CD14-positive monocyte (primary cell): Measurements from ENCODE around the gene PPOX. TPM values are rescaled to one million over a fixed set of nuclear protein-coding genes. Genes with fewer than 3 reads are reported as not detected.

Experiments
- DNase-seq, 3 donors: peaks; one replicate each; pipeline ENCODE4 v3.0.0-alpha.2; 2011 to 2022
- H2AFZ ChIP-seq: 2 replicates; pipeline ENCODE4 v1.6.0; 2012; ENCODE audit warnings: mild to moderate bottlenecking, low read depth, low read length, inconsistent platforms; ENCODE audit not compliant: insufficient read depth, poor library complexity, severe bottlenecking
- H3K27ac ChIP-seq, 2 donors: 1 replicate in 1 of 2; 2 replicates in 1 of 2; pipeline ENCODE4 v1.5.1; 2012 to 2013; ENCODE audit warnings: low read length in 2 of 2, control low read depth in 1 of 2, inconsistent platforms in 1 of 2, low read depth in 1 of 2, mild to moderate bottlenecking in 1 of 2
- H3K27me3 ChIP-seq, 2 donors: one replicate each; pipeline versions ENCODE4 v1.6.0 to v1.6.1; 2011 to 2013; ENCODE audit warnings: low read length in 2 of 2; ENCODE audit not compliant: control insufficient read depth in 2 of 2, insufficient read depth in 2 of 2
- H3K36me3 ChIP-seq, 2 donors: replicated peaks in 1 of 2; 1 replicate in 1 of 2; 2 replicates in 1 of 2; pipeline versions ENCODE4 v1.5.1 to v1.6.1; 2012 to 2013; ENCODE audit warnings: low read length in 2 of 2, control low read depth in 1 of 2, inconsistent platforms in 1 of 2, mild to moderate bottlenecking in 1 of 2; ENCODE audit not compliant: insufficient read depth in 2 of 2, control insufficient read depth in 1 of 2
- H3K4me1 ChIP-seq, 2 donors: 1 replicate in 1 of 2; 2 replicates in 1 of 2; pipeline versions ENCODE4 v1.5.1 to v1.6.1; 2012 to 2013; ENCODE audit warnings: low read length in 2 of 2, control low read depth in 1 of 2, inconsistent platforms in 1 of 2, mild to moderate bottlenecking in 1 of 2, moderate library complexity in 1 of 2; ENCODE audit not compliant: insufficient read depth in 2 of 2, control insufficient read depth in 1 of 2
- H3K4me2 ChIP-seq: replicated peaks from 2 replicates; pipeline ENCODE3; 2012; ENCODE audit warnings: low read length, moderate library complexity, mild to moderate bottlenecking; ENCODE audit not compliant: poor library complexity, severe bottlenecking; ENCODE audit errors: extremely low read depth
- H3K4me3 ChIP-seq, 3 experiments: fragments of 200-600 bp in 1 of 3; sonication (generic) in 1 of 3; replicated peaks in 1 of 3; 1 replicate in 2 of 3; 2 replicates in 1 of 3; pipeline ENCODE4 v1.5.1; 2011 to 2013; ENCODE audit warnings: low read length in 3 of 3, mild to moderate bottlenecking in 3 of 3, control low read depth in 2 of 3, low read depth in 2 of 3, inconsistent platforms in 1 of 3, moderate library complexity in 1 of 3
- H3K79me2 ChIP-seq: 2 replicates; pipeline ENCODE4 v1.6.0; 2012; ENCODE audit warnings: mild to moderate bottlenecking, control low read depth, inconsistent platforms, low read length, moderate library complexity; ENCODE audit not compliant: insufficient read depth
- H3K9ac ChIP-seq: 2 replicates; pipeline ENCODE4 v1.6.0; 2017; ENCODE audit warnings: low read length, mild to moderate bottlenecking; ENCODE audit not compliant: insufficient read depth, poor library complexity, severe bottlenecking
- H3K9me3 ChIP-seq, 2 donors: replicated peaks in 1 of 2; 1 replicate in 1 of 2; 2 replicates in 1 of 2; pipeline versions ENCODE4 v1.5.1 to v1.6.1; 2012 to 2013; ENCODE audit warnings: low read length in 2 of 2, control low read depth in 1 of 2; ENCODE audit not compliant: control insufficient read depth in 1 of 2, insufficient read depth in 1 of 2
- H4K20me1 ChIP-seq: 2 replicates; pipeline ENCODE4 v1.6.0; 2012; ENCODE audit warnings: mild to moderate bottlenecking, low read length, control low read depth, moderate library complexity; ENCODE audit not compliant: insufficient read depth
- H3K27ac Mint-ChIP-seq, 7 donors: one replicate each; pipeline ENCODE4 v1.8.0; 2020; ENCODE audit warnings: mild to moderate bottlenecking in 7 of 7, mixed read lengths in 7 of 7, moderate library complexity in 6 of 7, inconsistent platforms in 2 of 7
- H3K27me3 Mint-ChIP-seq, 3 donors: one replicate each; pipeline ENCODE4 v1.8.0; 2021 to 2022; ENCODE audit warnings: low read depth in 3 of 3, mild to moderate bottlenecking in 3 of 3, mixed read lengths in 3 of 3, moderate library complexity in 3 of 3, inconsistent platforms in 1 of 3
- H3K36me3 Mint-ChIP-seq, 2 donors: one replicate each; pipeline ENCODE4 v1.8.0; 2020; ENCODE audit warnings: mixed read lengths in 2 of 2, inconsistent platforms in 1 of 2, mild to moderate bottlenecking in 1 of 2
- H3K4me1 Mint-ChIP-seq: one replicate; pipeline ENCODE4 v1.8.0; 2020; ENCODE audit warnings: mild to moderate bottlenecking, mixed read lengths
- H3K4me3 Mint-ChIP-seq, 2 donors: one replicate each; pipeline ENCODE4 v1.8.0; 2020; ENCODE audit warnings: mild to moderate bottlenecking in 2 of 2, mixed read lengths in 2 of 2, moderate library complexity in 1 of 2
- H3K9me3 Mint-ChIP-seq, 7 donors: one replicate each; pipeline ENCODE4 v1.8.0; 2020 to 2022; ENCODE audit warnings: mixed read lengths in 7 of 7, mild to moderate bottlenecking in 6 of 7, moderate library complexity in 6 of 7, inconsistent platforms in 2 of 7
- CTCF ChIP-seq: fragments of 200-600 bp; IDR thresholded peaks from one replicate; pipeline ENCODE4 v1.8.0; 2022; ENCODE audit warnings: antibody characterized with exemption, mild to moderate bottlenecking
- WGBS: methylation state at CpG from one replicate; pipeline ENCODE4 v1.1.5; 2013; ENCODE audit warnings: missing lambda C conversion rate; ENCODE audit not compliant: insufficient coverage; 5-methylcytosine and 5-hydroxymethylcytosine counted together
- intact Hi-C, 2 donors: fragments of 100-400 bp; cut with micrococcal nuclease; formaldehyde crosslinking; loops; one replicate each; pipeline versions ENCODE4 v1.15.0 to v1.15.1; 2023
- polyA plus RNA-seq, 3 donors: library from polyadenylated mRNA; depleted of rRNA in 1 of 3; unstranded in 2 of 3; stranded (reverse) in 1 of 3; fragments of 300-500 nt in 2 of 3; fragments of >200 nt in 1 of 3; fragmentation: Illumina TruSeq in 2 of 3; gene quantifications; 1 replicate in 2 of 3; 2 replicates in 1 of 3; pipeline ENCODE4 v1.2.3, GENCODE V29; 2012 to 2021

The PPOX gene
- polyA plus RNA-seq, 3 donors = 10.5 to 42.6 (median 10.8) TPM

- Mint-ChIP-seq H3K27me3 (peaks cover 0 to 2% (median 1%) of the 10 kb centered on the region in 3 donors), H3K4me1 (peaks cover 57% of the 10 kb centered on the region), H3K9me3 (no peaks in the 10 kb centered on the region), H3K27ac (peak overlapping the region in 2 of 7 donors; percentile 5 to 38), H3K36me3 (peaks cover 9 to 14% of the 10 kb centered on the region in 2 donors), H3K4me3 (no peak overlapping the region)
- Histone ChIP-seq H3K4me1 (peaks cover 50 to 62% of the 10 kb centered on the region in 2 donors), H3K4me3 (no peak overlapping the region), H2AFZ (no peak overlapping the region), H3K9me3 (no peaks in the 10 kb centered on the region), H3K79me2 (peaks cover 25% of the 10 kb centered on the region), H4K20me1 (no peaks in the 10 kb centered on the region), H3K9ac (no peak overlapping the region), H3K27me3 (no peaks in the 10 kb centered on the region), H3K4me2 (no peak overlapping the region), H3K27ac (no peak overlapping the region), H3K36me3 (peaks cover 0 to 15% of the 10 kb centered on the region in 2 donors)
- WGBS = 43% methylated on average over 3 of the region's 5 CpGs
- no peak for DNase-seq
- no peak for TF ChIP-seq CTCF
- intact Hi-C loops = loop anchor here in 1 of 2 donors (5.0 kb wide), 1 partner anchor 188 kb away; no protein-coding TSS in a partner anchor
Measured at GRCh38 chr1:161199506-161200139, 33.4 kb downstream of the PPOX start.

DNA sequence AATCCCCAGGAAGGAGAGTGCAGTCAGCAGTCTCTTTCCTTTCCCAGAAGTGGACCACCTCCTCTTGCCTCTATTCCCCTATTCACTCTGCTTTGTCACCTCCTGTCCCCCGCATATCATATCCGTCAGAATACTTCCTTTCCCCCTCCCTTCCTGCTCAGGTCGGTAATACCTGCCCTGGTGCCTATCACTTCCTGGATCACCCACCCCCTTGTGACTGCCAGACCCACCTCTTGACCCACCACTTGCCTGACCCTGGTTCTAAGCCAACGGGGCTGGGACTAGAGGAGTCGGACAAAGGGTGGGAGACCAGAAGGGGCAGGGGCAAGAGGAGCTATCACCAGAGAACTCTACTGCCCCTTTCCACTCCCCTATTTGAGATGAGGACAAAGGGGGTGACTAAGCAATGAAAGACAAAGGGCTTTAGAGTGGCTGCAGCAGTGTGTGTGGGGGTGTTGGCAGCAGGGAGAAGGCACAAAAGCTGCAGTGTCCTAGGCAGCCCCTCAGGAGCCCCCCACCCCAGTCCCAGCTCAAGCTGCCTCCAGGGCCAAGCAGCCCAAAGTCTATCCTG, 34.3 kb downstream of the PPOX start:
- H3K9me3 Mint-ChIP-seq = no peaks in the 10 kb centered on the region
- H3K4me1 Mint-ChIP-seq = peaks cover 52% of the 10 kb centered on the region
- intact Hi-C loops = loop anchor here in 1 of 2 donors (5.0 kb wide), 1 partner anchor 187 kb away; no protein-coding TSS in a partner anchor

More for the DNA sequence above, 34.3 kb downstream of the PPOX start:
- H3K9me3 ChIP-seq = no peaks in the 10 kb centered on the region
- no peaks in the 10 kb centered on the region for H4K20me1 ChIP-seq
- H3K79me2 ChIP-seq = peaks cover 34% of the 10 kb centered on the region
- H3K4me2 ChIP-seq = peak overlapping the region; percentile 97
- peaks cover under 1 to 24% of the 10 kb centered on the region in 2 donors for H3K36me3 ChIP-seq
- DNase-seq = no peak
- Mint-ChIP-seq H3K27me3 (peaks cover 0 to 2% (median 1%) of the 10 kb centered on the region in 3 donors), H3K4me3 (no peak overlapping the region), H3K36me3 (peaks cover 13 to 21% of the 10 kb centered on the region in 2 donors), H3K27ac (peak overlapping the region; percentile 93 to 98 (median 97))
- H3K4me3 ChIP-seq = peak overlapping the region in 1 of 3 experiments; percentile 100
- H3K27ac ChIP-seq = peak overlapping the region; percentile 80 to 95
- peaks cover 41 to 55% of the 10 kb centered on the region in 2 donors for H3K4me1 ChIP-seq
- TF ChIP-seq CTCF = no peak
- H2AFZ ChIP-seq = peak overlapping the region; percentile 91
- H3K9ac ChIP-seq = no peak overlapping the region
- H3K27me3 ChIP-seq = no peaks in the 10 kb centered on the region
- 45% methylated on average over 3 of the region's 5 CpGs for WGBS
